B cell (primary cell): ENCODE measurements around the gene AQP6.

Experiments
- CTCF ChIP-seq: fragments of 200-600 bp; IDR thresholded peaks from one replicate; pipeline ENCODE4 v1.8.0; 2022; ENCODE audit warnings: antibody characterized with exemption, mild to moderate bottlenecking
- EZH2 ChIP-seq: IDR thresholded peaks from 2 replicates; pipeline ENCODE4 v1.6.1; 2012; ENCODE audit warnings: borderline replicate concordance, low read depth, mild to moderate bottlenecking, moderate library complexity, low read length; ENCODE audit not compliant: insufficient read depth, poor library complexity, severe bottlenecking

- TF ChIP-seq CTCF (no peak), EZH2 (no peak)
Measured at GRCh38 chr12:49929581-49929980, 43.2 kb upstream of the AQP6 start.
